T-helper 1 cell treated with Interleukin-12 subunit alpha and Interleukin-12 subunit beta and Interleukin-4 antibody, amounts not matched to agents 30 ng/mL and 1 ng/mL, for 36 hours (primary cell): ENCODE results near the gene CHRNA10. TPM values are rescaled to one million over a fixed set of nuclear protein-coding genes. Genes with fewer than 3 reads are reported as not detected.
"Not testable (repeated sequence)": the region's sequence is repeated elsewhere in the genome, so short reads cannot be mapped to it uniquely, and the experiment has no call there.

Experiments
- intact Hi-C: fragments of 100-400 bp; cut with micrococcal nuclease; formaldehyde crosslinking; loops from one replicate; pipeline ENCODE4 v1.15.1; 2024
- total RNA-seq: library from RNA; stranded (reverse); gene quantifications from 2 replicates; pipeline ENCODE4 v1.2.3, GENCODE V29; 2022

Gene CHRNA10
- total RNA-seq, 1 donor from 2014 or later = 4.2 TPM

DNA sequence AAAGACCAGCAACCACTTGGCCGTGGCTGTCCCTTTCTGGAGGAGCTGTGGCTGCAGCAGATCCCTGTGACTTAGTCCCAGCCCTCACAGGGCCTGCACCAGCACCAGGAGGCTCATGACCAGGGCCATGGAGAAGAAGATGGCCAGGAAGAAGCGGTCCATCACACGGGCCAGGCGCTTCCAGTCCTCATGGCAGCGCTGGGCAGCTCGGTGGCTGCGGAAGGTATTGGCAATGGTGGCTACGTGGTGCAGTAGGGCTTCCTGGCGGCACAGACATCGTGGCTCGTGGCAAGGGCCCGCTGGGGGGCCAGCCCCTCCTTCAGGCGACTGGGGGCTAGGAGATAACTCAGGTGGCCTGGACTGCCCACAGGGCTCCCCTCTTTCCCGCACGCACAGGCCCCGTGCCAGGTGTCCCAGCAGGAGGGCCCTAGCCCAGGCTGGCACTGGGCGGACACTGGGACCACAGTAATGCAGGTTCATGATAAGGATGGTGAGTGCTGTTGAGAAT, 5.1 kb downstream of the CHRNA10 start:
- intact Hi-C loops = no loop called here

DNA sequence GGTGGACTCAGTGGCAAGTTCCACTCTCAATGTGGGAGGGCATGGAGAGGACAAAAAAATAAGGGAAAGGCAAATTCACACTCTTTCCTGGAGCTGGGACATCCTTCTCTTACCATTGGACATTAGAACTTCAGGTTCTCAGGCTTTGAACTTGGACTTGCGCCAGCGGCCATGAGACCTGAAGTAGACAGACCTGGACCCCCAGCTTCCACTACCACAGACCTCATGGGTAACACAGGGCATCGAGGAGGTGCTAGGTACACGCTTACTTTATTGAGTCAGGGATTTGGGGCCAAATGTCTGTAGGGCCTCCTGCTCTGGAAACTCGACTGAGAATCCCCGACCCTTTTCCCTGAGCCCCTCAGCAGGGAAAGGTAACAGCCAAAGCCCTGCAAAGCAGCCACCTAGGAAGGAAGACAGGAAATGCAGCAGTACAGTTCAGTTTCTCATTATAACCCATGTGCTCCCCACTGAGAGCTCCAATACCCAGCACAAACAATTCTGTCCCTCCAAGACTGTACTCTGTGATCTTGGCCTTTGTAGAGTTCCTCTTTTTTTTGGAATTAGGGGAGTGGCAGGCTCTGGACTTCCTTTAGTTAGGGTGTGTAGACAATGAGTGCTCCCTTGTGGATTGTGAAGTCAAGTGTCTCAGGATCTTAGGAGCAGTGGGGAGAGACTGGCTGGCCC, 5.7 kb downstream of the CHRNA10 start:
- intact Hi-C loops = no loop called here

DNA sequence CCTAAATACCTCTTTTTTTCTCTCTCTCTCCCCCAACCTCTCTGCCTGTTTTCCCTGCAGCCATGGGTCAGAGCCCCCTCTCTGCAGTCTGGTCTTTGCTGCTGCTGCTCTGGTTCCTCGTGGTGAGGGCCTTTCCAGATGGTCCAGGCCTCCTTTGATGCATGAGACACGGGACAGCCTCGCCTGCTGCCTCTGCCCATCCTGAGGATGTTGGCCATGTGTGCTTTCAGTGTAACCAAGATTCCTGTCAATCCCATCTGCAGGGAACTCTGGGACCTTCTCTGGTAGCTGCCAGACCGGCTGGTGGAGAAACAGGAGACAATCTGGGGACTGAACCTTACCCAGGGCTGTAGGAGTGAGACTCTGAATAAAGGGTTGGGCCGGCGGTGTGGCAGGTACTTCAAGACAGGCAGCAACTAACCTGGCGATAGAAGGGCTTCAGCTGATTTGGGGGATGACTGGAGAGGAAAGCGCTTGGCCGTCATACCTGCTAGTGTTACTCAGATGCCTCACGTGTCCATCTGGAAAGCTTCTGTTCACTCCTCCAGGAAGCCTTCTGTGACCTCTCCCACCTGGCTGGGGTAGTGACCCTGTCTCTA, 7.1 kb downstream of the CHRNA10 start:
- intact Hi-C loops = no loop called here

DNA sequence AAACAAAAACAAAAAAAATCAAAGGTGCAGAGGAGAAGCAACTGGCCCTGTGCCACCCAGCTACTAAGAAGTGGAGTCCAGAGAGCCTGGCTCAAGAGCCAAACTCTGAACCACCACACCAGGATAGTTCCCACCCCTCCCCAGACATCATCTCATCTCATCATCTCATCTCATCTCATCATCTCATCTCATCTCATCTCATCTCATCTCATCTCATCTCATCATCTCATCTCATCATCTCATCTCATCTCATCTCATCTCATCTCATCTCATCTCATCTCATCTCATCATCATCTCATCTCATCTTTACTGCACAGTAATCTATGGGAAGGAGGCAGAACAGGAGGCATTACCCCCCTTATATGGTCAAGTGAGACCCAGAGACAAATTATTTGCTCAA, 8.3 kb downstream of the CHRNA10 start:
- intact Hi-C loops = no loop called here

DNA sequence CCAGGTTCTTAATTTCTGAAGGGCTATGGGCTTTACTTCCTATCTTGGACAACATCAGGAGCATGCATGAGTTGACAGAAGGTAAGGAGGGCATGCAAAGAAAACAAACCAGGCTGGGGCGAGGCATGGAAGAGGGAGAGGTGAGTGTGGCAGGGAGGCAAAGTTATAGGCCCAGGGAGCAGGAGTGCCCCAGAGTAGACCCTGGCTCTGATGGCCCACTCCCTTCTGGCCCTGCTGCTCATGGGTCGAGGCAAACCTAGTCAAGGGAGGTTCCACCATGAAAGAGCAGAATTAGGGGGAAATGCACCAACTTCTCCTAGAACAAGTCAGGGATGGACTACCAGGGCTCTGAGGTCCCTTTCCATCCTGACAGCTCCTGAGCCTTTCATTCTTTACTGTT, 10.2 kb downstream of the CHRNA10 start:
- intact Hi-C loops = no loop called here

DNA sequence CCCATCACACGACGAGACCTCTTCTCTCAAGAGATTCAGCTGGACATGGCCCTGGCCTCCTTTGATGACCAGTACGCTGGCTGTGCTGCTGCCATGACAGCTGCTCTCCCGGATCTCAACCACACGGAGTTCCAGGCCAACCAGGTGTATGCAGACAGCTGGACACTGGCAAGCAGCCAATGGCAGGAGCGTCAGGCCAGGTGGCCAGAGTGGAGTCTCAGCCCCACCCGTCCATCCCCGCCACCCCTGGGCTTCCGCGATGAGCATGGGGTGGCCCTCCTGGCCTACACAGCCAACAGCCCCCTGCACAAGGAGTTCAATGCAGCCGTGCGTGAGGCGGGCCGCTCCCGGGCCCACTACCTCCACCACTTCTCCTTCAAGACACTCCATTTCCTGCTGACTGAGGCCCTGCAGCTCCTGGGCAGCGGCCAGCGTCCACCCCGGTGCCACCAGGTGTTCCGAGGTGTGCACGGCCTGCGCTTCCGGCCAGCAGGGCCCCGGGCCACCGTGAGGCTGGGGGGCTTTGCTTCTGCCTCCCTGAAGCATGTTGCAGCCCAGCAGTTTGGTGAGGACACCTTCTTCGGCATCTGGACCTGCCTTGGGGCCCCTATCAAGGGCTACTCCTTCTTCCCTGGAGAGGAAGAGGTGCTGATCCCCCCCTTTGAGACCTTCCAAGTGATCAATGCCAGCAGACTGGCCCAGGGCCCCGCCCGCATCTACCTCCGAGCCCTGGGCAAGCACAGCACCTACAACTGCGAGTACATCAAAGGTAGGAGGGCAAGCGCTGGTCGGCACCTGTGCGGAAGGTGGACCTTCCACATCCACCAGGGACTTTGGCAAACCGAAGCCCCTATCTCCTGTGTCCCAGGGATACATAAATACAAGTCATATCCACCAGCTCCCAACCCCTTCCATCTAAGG, 11.3 kb downstream of the CHRNA10 start:
- intact Hi-C loops = no loop called here

DNA sequence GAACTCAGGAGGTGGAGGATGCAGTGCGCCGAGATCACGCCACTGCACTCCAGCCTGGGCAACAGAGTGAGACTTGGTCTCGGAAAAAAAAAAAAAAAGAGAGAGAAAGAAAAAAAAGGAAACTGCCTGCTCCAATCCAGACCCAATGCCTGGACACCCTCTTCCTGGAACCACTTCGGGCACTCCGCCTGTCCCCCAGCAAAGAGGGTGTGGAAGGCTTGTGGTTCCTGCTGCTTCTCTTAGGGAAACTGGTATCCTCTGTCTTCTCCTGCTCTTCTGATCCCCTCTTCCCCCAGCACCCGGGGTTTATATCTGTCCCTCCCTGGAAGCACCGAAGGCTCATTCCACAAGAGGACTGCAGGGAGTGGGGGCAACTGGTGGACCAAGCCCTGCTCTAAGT, 12.9 kb downstream of the CHRNA10 start:
- intact Hi-C loops = no loop called here

DNA sequence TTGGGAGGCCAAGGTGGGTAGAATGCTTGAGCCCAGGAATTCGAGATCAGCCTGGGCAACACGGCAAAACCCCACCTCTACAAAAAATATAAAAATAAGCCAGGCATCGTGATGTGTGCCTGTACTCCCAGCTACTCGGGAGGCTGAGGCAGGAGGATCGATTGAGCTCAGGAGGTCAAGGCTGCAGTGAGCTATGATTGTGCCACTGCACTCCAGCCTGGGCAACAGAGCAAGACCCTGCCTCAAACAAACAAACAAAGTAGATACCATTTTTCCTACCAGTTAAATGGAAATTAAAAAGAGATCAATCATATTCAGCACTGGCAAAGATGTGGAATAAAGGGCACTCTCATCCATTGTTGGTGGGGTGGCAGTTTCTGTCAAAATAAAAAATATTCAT, 13.9 kb downstream of the CHRNA10 start:
- intact Hi-C loops = not testable (repeated sequence)

DNA sequence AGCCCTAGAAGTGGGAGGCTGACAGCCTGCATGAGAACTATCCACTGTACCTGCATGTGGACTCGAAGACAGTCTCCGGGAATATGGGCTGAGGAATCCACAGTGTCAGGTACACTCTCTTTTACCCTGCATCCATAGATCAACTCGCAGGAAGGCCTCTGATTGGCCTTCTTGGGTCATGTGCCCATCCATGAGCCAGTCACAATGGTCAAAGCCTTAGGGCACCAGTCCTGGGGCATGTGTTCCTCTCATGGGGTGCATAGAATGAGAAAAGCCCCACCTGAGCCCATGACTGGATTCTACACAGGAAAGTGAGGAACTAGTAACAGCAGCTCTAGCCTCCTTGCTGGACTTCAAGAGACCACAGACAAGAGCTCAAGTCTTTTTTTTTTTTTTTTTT, 15.6 kb downstream of the CHRNA10 start:
- intact Hi-C loops = no loop called here

DNA sequence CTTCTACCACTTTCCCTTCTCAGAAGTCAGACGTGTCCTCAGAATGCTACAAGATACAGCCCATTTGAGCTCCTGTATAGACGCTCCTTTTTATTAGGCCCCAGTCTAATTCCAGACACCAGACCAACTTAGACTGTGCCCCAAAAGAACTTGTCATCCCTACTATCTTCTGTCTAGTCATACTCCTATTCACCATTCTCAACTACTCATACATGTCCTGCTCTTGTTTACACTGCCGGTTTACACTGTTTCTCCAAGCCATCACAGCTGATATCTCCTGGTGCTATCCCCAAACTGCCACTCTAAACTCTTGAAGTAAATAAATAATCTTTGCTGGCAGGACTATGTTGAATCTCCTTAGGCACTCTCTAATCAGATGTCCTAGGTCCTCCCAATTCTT, 18.7 kb downstream of the CHRNA10 start:
- intact Hi-C loops = not testable (repeated sequence)

DNA sequence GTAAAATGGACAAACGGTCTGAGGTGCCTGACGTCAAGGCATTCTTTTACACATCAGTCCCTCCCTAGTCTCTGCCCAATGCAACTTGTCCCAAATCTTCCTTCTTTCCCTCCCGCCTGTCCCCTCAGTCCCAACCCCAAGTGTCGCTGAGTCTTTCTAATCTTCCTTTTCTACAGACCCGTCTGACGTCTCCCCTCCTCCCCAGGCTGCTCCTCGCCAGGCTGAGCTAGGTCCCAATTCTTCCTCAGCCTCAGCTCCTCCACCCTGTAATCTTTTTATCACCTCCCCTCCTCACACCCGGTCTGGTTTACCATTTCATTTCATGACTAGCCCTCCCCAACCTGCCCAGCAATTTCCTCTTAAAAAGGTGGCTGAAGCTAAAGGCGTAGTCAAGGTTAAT, 21.8 kb downstream of the CHRNA10 start:
- intact Hi-C loops = not testable (repeated sequence)

DNA sequence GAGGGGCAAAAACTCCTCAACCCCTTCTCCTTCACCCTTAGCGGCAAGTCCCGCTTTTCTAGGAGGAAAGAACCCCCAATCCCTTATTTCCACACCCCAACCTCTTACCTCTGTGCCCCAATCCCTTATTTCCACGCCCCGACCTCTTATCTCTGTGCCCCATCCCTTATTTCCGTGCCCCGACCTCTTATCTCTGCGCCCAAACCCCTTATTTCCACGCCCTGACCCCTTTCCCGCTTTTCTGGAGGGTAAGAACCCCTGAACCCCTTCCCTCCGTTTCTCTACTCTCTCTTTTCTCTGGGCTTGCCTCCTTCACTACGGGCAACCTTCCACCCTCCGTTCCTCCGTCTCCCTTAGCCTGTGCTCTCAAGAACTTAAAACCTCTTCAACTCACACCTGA, 22.3 kb downstream of the CHRNA10 start:
- intact Hi-C loops = not testable (repeated sequence)

DNA sequence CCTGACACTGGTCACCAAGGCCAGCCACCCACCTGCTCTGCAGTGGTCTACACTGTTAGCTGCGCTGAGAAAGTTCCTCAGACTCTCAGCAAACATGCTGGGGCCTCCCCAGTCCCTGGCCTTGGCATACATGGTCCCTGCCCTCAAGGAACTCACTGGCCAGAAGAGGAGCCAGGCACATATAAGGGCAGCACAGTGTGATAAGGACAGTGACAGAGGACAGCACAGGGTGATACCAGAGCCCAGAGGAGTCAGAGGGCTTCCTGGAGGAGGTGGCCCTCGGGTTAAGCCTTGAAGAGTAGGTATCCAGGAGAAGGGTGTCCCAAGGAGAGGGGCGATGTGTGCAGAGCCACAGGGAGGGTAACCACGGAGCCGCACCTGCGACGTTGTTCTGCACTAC, 25.6 kb downstream of the CHRNA10 start:
- intact Hi-C loops = no loop called here

DNA sequence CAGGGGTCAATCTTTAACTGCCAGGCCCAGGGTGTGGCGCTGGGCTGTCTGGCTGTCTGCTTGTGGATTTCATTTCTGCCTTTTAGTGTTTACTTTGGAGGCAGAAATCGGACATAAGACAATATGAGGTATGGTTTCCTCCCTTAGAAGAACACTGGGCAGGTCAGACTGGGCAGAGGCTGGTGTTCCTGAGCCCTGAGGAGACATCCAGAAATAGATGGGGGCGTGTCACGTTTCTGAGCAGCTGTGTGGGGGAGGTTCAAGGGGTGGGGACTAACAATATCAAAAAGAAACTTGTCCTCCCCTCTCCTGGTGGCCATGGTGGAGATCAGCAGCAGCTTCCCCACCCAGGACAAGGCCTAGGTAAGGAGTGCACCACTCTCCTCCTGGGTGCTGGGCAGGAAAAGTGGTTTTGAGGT, 26.4 kb downstream of the CHRNA10 start, which contains the start of gene ART1:
Gene ART1 (plus strand): TSS at position 312 of the 419 bp plus-strand sequence. CDS start 14,086 bp downstream, outside the sequence.
- intact Hi-C loops = no loop called here

DNA sequence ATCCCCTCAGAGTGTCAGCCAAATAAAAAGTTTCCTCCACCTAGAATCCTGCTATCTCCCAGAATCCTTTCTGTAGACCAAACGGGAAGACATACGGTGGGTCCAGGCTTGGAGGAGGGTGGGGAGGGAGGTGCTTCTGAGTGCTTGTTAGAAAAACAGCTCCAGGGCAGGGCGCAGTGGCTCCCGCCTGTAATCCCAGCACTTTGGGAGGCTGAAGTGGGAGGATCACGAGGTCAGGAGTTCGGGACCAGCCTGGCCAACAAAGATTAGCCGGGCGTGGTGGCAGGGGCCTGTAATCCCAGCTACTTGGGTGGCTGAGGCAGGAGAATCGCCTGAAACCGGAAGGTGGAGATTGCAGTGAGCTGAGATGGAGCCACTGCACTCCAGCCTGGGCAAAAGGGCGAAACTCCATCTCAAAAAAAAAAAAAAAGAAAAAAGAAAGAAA, 28.1 kb downstream of the CHRNA10 start:
- intact Hi-C loops = not testable (repeated sequence)

DNA sequence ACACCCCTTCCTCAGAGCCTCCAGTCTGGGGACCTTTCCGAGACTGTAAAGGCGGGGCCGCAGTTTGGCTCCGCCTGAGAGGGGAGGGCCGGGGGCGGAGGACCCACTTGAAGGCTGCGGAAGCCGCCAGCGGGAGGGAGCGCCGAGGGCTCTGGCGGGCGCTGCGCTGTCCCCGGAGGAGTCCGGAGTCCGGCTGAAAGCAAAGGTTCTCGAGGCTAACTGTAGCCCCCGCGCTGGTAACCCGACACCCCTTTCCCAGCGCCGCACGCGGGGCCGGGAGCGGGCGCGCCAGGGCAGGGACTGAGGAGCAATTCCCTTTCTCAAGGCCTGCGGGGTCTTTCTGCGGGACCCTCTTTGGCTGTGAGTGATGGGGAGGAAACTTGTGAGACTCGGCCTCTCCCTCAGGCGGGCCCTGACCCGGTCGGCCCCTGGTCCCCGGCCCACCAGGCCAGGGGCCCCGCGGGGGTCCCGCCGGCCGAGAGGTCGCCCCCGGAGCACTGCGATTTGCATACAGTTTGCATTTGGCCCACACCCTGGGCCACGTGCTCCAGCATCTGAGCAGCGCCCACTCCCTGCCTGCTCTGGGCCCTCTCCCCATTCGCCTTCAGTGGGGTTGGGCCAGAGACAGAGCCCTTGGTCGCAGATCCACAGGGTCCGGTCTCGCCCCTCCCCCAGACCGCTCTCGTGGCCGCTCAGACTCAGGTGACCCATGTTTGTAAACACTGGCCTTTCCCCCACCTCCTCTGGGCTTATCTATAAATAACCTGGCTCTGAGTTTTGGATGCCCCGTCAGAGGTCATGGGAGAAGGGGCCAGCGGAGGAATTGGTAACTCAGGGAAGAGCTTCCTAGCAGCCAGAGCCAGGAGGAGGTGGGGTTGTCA, 28.9 kb downstream of the CHRNA10 start:
- intact Hi-C loops = no loop called here

DNA sequence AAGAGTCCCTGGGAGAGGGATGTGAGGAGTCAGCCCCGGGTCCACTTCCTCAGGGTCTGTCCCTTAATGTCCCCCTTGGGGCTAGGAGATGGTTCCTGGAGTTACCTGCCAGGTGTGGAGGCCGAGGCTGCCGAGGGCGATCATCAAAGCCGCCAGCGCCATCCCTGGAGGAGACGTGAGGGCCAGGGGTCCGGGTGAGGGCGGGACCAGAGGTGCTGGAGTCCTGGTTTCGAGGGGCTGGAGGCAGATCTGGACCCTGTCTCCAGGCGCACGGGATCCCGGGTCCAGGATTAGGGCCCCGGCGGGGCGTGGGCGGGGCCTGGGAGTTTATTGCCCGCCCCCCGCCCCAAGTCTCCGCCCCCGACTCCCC, 29.5 kb downstream of the CHRNA10 start, which contains the start of gene ART5:
Gene ART5 (minus strand): TSS at position 292 of the 370 bp plus-strand sequence. CDS start 130 bp downstream, at position 162.
- intact Hi-C loops = no loop called here

DNA sequence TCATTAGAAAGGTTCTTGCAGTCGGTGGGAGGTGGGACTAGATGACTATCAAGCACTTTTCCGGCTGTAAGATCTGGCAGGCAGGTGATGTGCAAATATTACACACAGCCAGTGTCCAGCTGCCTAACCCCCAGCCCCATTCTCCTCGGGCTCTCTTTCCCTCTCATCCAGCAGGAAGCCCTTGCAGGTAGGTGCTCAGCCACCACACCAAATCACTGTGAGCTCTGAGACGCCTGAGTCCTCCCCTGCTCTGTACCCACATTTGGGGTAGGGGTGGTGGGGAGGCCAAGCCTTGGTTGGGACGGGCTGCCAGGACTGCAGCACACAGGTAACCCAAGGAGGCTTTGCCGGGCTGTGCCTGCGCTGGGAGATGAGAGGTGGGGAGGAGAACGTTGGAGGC, 30.0 kb downstream of the CHRNA10 start:
- intact Hi-C loops = no loop called here

DNA sequence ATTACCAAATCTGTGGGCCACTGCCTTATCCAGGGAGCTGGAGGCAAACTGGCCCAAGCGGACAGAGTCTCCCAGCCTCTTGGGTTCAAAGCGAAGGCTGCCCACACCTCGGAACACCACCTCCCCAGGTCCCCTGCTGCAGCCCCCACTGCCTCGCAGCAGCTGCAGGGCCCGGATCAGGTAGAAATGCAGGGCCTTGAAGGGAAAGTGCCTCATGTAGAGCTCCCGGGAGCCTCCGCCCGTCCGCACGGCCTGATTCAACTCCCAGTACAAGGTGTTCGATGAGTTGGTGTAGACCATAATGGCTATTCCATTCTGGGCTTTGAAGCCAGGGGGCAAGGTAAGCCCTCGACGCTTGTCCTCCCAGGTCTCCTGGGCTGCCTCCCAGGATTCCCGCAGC, 31.3 kb downstream of the CHRNA10 start:
- intact Hi-C loops = no loop called here

DNA sequence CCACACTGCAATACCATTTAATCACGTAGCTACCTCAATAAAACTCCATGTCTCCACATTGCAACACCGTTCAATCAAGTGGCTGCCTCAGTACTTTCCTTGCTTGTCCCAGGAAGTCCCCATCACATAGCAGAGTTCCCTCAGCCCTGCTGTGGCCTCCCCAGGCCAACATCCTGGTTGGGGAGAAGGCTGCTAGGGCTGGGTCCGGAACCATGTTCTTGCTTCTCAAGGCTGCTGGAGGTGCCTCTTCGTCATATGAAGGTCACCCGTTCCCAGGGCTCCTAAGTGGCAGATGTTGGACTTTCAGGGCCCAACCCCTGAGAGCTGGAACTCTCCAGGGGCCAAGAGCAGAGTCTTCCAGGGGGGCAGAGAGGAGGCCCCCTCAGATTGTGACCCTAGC, 32.7 kb downstream of the CHRNA10 start:
- intact Hi-C loops = no loop called here

DNA sequence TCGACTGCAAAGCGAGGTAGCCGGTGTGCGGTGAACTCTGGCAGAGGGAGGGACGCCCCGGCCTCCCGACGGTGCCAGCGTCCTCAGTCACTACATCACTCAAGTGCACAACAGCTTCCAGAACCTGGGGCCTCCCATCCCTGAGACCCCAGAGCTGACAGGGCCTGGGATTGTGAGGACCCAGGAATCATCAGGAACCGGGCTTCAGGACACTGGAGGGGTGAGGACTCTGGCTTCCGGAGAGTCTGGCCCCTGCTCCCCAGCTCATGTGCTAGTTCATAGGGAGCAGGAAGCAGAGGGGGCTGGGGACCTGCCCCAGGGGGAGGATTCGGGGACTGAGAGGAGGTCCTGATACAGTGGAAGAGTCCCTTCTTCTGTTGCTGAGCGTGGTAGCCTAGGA, 34.0 kb downstream of the CHRNA10 start:
- intact Hi-C loops = no loop called here
